Brain pericyte (primary cell): Measurements from ENCODE around the gene MOV10.

Source experiments
- DNase-seq: peaks from one replicate; pipeline ENCODE4 v3.0.0-alpha.2; 2012; ENCODE audit warnings: low read depth, low spot score

MOV10 gene

GRCh38 chr1:112735752-112736151, 61.3 kb downstream of the MOV10 start:
- DNase-seq = no peak

DNA sequence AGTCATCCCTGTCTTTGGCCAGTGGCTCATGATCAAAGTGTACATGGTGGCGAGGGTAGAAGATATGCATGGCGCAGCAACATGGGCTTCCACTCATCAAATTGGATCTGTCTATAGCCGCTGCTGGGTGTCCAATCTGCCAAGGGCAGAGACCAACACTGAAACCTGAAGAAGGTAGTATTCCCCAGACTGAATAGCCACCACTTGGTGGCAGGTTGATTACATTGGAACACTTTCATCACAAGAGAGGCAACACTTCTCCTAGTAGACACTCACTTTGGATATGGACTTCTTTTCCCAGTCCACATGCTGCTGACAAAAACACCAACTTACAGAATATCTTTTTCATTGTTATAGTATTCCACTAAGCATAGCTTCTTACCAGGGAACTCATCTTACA, 63.1 kb downstream of the MOV10 start:
- no peak for DNase-seq

DNA sequence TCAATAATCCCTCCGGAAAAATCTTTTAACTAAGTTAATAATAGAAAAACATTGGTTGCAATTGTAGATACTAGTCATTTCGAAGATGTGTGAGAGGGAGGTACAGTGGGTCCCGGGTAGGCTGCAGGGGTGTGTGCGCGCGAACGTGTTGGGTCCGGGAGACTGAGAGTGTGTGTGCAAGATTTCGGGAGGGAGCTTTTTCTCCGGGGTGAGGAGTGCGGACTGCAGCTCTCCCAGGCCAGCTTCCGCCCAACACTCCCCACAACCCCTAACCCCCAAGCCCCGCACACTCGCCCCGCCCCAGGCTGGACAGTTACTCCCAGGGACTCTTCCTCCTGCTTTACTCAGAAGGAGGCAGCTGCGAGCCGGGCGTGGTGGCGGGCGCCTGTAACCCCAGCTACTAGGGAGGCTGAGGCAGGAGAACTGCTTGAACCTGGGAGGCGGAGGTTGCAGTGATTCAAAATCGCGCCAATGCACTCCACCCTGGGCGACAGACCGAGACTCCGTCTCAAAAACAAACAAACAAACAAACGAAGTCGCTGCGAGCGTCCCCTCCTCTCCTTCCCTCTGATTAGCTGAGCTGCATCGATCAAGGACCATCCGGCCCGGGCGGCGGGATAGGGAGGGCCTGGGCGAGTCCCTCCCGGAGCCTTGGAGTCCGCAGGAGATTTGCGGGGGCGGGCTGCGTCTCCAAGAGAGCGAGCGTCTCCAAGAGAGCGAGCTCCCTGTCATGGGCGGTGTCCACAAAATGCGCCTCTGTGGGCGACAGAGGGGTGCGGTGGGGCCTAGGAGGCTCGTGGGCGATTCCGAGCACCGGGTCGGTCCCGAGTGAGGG, 68.9 kb downstream of the MOV10 start:
- no peak for DNase-seq

DNA sequence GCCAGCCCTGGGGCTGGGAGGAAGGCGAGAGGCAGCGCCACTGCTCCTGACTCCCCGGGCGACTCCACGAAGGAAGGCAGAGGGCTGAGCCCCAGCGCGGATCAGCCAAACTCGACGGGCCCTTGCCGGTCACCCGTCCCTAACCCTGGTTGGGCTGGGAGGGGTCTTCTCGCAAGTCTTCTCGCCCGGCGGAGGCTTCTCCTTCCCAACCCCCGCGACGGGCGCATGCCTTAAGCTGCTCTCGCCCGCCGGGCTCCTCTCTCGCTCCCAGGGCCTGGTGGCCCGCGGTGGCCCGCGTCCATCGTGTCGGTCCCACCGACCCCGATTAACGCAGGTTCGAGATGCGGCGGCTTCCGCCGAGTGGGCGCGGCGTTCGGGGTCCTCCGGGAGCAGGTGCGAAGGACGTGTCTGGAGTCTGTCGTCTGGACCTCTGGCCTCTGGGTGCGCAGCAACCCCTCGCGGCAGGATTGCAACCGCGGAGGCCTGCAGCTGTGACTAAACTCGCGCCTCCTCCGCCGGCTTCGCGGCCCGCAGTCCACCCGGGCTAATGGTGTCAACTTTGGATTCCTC, 69.6 kb downstream of the MOV10 start:
- DNase-seq = no peak

DNA sequence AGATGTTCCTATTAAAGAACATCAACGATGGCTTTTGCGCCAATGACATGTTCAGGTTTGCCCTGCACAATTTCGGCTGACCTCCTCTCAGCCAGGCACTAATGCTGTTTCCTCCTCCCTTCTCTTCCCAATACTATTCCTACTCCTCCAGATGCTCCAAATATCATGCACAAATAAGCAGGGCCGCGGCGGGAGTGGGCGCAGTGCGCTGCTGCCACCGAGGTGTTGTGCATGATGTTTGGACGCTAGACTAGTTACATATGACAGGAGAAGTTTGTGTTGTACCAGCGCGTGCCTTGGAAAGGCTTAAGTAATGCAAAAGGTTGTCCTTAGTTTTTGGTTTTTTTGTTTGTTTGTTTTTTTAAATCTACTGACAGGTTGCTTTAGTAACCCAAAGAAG, 73.9 kb downstream of the MOV10 start:
- no peak for DNase-seq
